Neural crest cell (in vitro differentiated cells): Measurements from ENCODE around the gene TTLL9. TPM values are rescaled to one million over a fixed set of nuclear protein-coding genes. Genes with fewer than 3 reads are reported as not detected.

ENCODE experiments used
- DNase-seq: peaks from one replicate; pipeline ENCODE4 v3.0.0; 2021; ENCODE audit warnings: low read depth, mixed read lengths, low spot score
- H3K27ac Mint-ChIP-seq: one replicate; pipeline ENCODE4 v1.8.0; 2021; ENCODE audit warnings: mild to moderate bottlenecking, mixed read lengths; ENCODE audit not compliant: unreplicated experiment
- H3K27me3 Mint-ChIP-seq: 2 replicates; pipeline ENCODE4 v1.8.0; 2021; ENCODE audit warnings: low read depth, mild to moderate bottlenecking, mixed read lengths
- H3K36me3 Mint-ChIP-seq: 2 replicates; pipeline ENCODE4 v1.8.0; 2021; ENCODE audit warnings: low read depth, mild to moderate bottlenecking, mixed read lengths
- H3K4me1 Mint-ChIP-seq: 2 replicates; pipeline ENCODE4 v1.8.0; 2021; ENCODE audit warnings: mixed read lengths
- H3K4me3 Mint-ChIP-seq: one replicate; pipeline ENCODE4 v1.8.0; 2021; ENCODE audit warnings: mild to moderate bottlenecking, mixed read lengths
- H3K9me3 Mint-ChIP-seq: 2 replicates; pipeline ENCODE4 v1.8.0; 2021; ENCODE audit warnings: mixed read lengths
- total RNA-seq: library from RNA; stranded (reverse); gene quantifications from 2 replicates; pipeline ENCODE4 v1.2.1, GENCODE V29; 2021
- TF ChIP-seq, protein P1 (sequence below): fragments of 200-600 bp; sonication (generic); conservative IDR thresholded peaks from 2 replicates; pipeline ENCODE4 v1.5.0; 2021; ENCODE audit warnings: antibody characterized with exemption, mild to moderate bottlenecking

TTLL9 gene
- total RNA-seq, 1 donor from 2014 or later, result 3.3 TPM

GRCh38 chr20:31951203-31951529 lies 80.7 kb downstream of the TTLL9 start:
- Mint-ChIP-seq H3K4me1 (peaks cover 30% of the 10 kb centered on the region), H3K9me3 (peaks cover 3% of the 10 kb centered on the region), H3K27ac (peak overlapping the region; percentile 97), H3K27me3 (peaks cover 26% of the 10 kb centered on the region), H3K4me3 (peak overlapping the region; percentile 94), H3K36me3 (peaks cover 24% of the 10 kb centered on the region)
- TF ChIP-seq, protein P1, sequence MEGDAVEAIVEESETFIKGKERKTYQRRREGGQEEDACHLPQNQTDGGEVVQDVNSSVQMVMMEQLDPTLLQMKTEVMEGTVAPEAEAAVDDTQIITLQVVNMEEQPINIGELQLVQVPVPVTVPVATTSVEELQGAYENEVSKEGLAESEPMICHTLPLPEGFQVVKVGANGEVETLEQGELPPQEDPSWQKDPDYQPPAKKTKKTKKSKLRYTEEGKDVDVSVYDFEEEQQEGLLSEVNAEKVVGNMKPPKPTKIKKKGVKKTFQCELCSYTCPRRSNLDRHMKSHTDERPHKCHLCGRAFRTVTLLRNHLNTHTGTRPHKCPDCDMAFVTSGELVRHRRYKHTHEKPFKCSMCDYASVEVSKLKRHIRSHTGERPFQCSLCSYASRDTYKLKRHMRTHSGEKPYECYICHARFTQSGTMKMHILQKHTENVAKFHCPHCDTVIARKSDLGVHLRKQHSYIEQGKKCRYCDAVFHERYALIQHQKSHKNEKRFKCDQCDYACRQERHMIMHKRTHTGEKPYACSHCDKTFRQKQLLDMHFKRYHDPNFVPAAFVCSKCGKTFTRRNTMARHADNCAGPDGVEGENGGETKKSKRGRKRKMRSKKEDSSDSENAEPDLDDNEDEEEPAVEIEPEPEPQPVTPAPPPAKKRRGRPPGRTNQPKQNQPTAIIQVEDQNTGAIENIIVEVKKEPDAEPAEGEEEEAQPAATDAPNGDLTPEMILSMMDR, result no peak
- DNase-seq, result no peak

GRCh38 chr20:31951530-31952453 lies 81.4 kb downstream of the TTLL9 start, which contains the start of gene PDRG1:
Gene PDRG1, minus strand, starts transcription at chr20:31952046. Its CDS starts 85 bp downstream, at chr20:31951961.
- Mint-ChIP-seq H3K4me1 (peaks cover 30% of the 10 kb centered on the region), H3K4me3 (peak within 1 kb of the TSS; percentile 94), H3K9me3 (peaks cover 3% of the 10 kb centered on the region), H3K27ac (peak within 1 kb of the TSS; percentile 97), H3K27me3 (peaks cover 32% of the 10 kb centered on the region), H3K36me3 (peaks cover 21% of the 10 kb centered on the region)
- TF ChIP-seq, protein P1, result peak; percentile 98
- peak; percentile 100 for DNase-seq

DNA sequence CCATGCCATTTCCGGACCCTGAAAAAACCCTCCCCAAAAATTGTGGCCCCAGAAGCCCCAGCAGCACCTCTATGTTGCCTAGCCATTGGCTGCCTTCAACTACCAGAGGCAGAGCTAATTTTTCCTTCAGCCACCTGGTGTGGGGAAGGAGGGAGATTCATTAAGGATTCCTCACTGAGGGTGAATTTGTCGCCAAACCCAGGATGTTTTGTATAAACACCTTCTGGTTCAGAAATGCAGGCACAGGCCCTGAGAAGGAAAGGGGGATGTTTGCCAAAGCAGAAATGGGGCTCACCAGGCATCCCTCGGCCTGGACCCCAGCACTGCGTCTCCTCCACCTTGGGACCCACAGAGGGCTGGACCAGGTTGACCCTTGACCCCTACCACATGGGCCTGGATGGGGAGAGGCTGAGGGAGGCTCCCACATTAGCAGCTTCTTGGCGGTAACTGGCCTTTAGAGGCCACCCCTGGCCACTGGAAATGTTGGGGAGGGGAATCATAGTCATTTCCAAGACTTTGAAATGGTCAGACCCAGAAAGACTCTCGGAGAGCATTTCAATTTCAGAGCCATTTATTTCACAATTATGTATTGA lies 83.2 kb downstream of the TTLL9 start:
- DNase-seq, result no peak
- Mint-ChIP-seq H3K4me3 (peak overlapping the region; percentile 60), H3K9me3 (peaks cover 3% of the 10 kb centered on the region), H3K4me1 (peaks cover 30% of the 10 kb centered on the region), H3K27ac (no peak overlapping the region), H3K27me3 (peaks cover 49% of the 10 kb centered on the region), H3K36me3 (peaks cover 12% of the 10 kb centered on the region)
- TF ChIP-seq, protein P1, result no peak

DNA sequence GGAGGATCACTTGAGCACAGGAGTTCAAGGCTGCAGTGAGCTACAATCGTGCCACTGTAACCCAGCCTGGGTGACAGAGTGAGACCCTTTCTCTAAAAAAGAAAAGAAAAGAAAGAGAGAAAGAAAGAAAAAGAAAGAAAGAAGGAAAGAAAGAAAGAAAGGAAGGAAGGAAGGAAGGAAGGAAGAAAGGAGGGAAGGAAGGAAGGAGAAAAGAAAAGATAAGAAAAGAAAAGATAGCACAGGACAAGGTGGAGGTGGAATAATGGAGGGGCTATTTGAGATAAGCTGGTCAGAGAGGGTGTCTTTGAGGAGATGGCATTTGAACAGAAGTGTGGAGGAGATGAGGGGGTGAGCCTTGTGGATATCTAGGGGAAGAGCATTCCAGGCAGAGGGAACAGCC lies 84.1 kb downstream of the TTLL9 start:
- no peak for DNase-seq
- Mint-ChIP-seq H3K27ac (no peak overlapping the region), H3K27me3 (peaks cover 56% of the 10 kb centered on the region), H3K4me3 (peak overlapping the region; percentile 4), H3K9me3 (no peaks in the 10 kb centered on the region), H3K4me1 (peaks cover 26% of the 10 kb centered on the region), H3K36me3 (peaks cover 7% of the 10 kb centered on the region)
- TF ChIP-seq, protein P1, result no peak

DNA sequence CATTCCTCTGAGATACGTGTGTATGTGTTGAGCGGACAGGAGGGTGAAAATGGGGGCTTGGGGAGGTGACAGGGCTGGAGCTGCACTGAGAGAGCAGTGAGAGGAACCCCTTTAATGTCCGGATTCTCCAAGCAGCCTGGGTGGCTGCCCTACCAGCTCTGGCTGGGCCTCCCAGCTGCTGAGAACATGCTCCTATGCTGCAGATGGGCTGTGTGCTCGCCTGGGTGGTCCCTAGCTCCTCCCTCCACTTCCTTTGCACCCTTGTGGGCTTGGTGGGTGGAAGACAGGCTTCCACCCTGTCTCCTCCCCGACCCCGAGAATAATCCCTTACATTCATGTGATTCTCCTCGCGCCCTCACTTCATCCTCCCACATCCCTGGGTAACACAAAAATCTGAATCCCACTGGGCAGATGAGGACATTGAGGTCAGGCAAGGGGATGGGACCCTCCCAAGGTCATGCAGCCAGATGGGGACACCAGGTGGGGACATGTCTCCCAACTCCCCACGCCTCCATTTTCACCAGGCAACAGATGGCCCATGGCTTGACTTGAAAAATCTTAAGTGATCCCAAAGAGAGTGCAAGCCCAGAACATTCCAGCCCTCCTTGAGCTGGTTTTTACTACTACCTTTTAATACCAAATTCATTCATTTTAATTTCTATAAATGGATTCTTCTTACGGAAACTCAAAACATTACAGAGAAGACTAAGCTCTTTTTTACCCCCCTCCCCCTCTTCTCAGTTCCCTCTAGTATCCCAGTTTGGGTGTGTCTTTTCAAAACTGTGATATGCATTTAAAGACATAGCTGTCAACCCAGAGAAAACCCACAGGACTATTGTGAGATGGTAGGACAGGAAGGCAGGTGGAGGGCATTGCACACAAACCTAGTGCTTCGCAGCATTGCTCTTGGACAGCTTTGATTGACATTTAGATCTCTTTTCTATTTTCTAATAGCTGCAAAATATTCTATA lies 86.4 kb downstream of the TTLL9 start:
- H3K27me3 Mint-ChIP-seq, result peaks cover 76% of the 10 kb centered on the region
- TF ChIP-seq, protein P1, result no peak
- no peak overlapping the region for H3K27ac Mint-ChIP-seq
- no peaks in the 10 kb centered on the region for H3K36me3 Mint-ChIP-seq
- no peak overlapping the region for H3K4me3 Mint-ChIP-seq
- no peak for DNase-seq
- no peaks in the 10 kb centered on the region for H3K9me3 Mint-ChIP-seq
- H3K4me1 Mint-ChIP-seq, result peaks cover 3% of the 10 kb centered on the region
